Activated CD4-positive, alpha-beta memory T cell treated with anti-CD3 and anti-CD28 coated beads, Interleukin-2, amount 10 ng/mL, durations not matched to agents 7 days and 5 days (primary cell): Measurements from ENCODE around the gene KDM4B. TPM values are rescaled to one million over a fixed set of nuclear protein-coding genes. Genes with fewer than 3 reads are reported as not detected.

ENCODE experiments used
- CTCF ChIA-PET: fragments of 350-600 bp; sonication (Branson Sonifier 250); formaldehyde crosslinking; loops from one replicate; lab custom pipeline; 2021; ENCODE audit warnings: antibody characterized with exemption, inconsistent platforms; lab: Charles Lee
- POLR2A ChIA-PET: fragments of 350-600 bp; sonication (Branson Sonifier 250); formaldehyde crosslinking; loops from one replicate; lab custom pipeline; 2021; ENCODE audit warnings: antibody characterized with exemption; lab: Charles Lee
- DNase-seq: peaks from one replicate; pipeline ENCODE4 v3.0.0-alpha.2; 2020
- H3K27ac Mint-ChIP-seq: one replicate; pipeline ENCODE4 v1.8.0; 2021; ENCODE audit warnings: mild to moderate bottlenecking, mixed read lengths
- H3K27me3 Mint-ChIP-seq: one replicate; pipeline ENCODE4 v1.8.0; 2021; ENCODE audit warnings: mixed read lengths
- H3K36me3 Mint-ChIP-seq: one replicate; pipeline ENCODE4 v1.8.0; 2021; ENCODE audit warnings: low read depth, mixed read lengths
- H3K4me1 Mint-ChIP-seq: one replicate; pipeline ENCODE4 v1.8.0; 2021; ENCODE audit warnings: mixed read lengths
- H3K4me3 Mint-ChIP-seq: one replicate; pipeline ENCODE4 v1.8.0; 2021; ENCODE audit warnings: mild to moderate bottlenecking, mixed read lengths
- H3K9me3 Mint-ChIP-seq: one replicate; pipeline ENCODE4 v1.8.0; 2021; ENCODE audit warnings: mixed read lengths
- total RNA-seq, 2 experiments: library from RNA; stranded (reverse); gene quantifications; one replicate each; pipeline ENCODE4 v1.2.3, GENCODE V29; 2021

KDM4B gene
- total RNA-seq, 2 experiments from 2014 or later, result 46.3 to 50.9 TPM

DNA sequence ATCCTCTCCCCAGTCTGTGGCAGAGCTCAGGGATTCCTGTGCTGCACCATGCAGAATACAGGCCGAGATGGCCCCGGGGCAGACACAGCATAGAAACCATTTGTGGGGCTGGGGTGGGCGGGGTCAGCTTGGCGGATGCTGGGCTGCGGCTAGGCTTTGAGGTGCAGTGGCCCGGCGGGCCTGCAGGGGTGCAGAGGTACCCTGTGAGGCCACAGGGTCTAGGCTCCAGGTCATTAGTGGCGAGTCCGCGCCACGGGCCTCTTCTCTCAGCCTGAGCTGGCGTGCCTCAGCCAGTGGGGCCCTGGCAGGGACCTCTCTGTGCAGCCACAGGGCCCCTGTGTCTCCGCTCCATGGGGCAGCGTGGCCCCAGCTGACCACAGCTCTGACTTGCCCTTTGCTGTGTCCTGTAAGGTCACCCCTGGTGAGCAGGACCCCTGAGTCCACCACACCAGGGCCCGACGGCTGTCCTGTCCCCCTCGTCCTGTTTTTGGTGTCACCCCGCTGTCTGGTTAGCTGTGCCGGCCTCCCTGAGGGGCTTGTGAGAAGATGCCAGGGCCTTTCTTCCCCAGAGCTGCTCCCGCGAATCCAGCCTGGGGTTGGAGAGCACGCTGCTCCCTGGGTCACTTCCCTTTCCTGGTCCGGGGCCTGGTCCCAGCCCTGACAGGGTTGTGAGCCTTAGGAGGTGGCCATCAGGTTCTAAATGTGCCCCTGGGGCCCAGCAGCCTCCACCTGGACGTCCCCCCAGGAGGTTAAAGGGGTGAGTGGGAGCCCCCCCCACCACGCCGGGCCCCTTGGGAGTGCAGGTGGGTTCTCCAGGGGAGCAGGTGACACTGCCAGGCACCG lies 12.1 kb downstream of the KDM4B start:
- no peak for DNase-seq
- H3K27me3 Mint-ChIP-seq, result no peaks in the 10 kb centered on the region
- ChIA-PET CTCF (no interaction called here), POLR2A (interaction anchor here (1.0 kb wide), 1 partner anchor 11 kb away, joined by 3 read pairs; no protein-coding TSS in a partner anchor)
- no peak overlapping the region for H3K27ac Mint-ChIP-seq
- peaks cover 3% of the 10 kb centered on the region for H3K4me1 Mint-ChIP-seq
- H3K9me3 Mint-ChIP-seq, result no peaks in the 10 kb centered on the region
- no peak overlapping the region for H3K4me3 Mint-ChIP-seq
- H3K36me3 Mint-ChIP-seq, result peaks cover 10% of the 10 kb centered on the region

DNA sequence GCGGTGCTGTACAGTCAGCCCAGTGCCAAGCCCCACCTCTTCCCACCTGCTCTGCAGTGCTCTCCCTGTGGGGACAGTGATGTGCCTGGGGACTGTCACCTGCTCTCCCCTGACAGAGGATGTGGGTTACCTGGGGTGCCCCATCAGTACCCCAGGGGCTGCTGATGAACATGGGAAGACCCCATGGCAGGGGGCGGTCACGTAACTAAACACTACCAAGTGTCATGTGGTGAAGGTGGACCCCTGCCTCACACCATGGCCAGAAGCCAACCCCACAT lies 12.7 kb downstream of the KDM4B start:
- no peak overlapping the region for H3K4me3 Mint-ChIP-seq
- H3K27me3 Mint-ChIP-seq, result no peaks in the 10 kb centered on the region
- ChIA-PET CTCF (no interaction called here), POLR2A (no interaction called here)
- no peak overlapping the region for H3K27ac Mint-ChIP-seq
- DNase-seq, result no peak
- H3K4me1 Mint-ChIP-seq, result peaks cover 3% of the 10 kb centered on the region
- peaks cover 10% of the 10 kb centered on the region for H3K36me3 Mint-ChIP-seq
- H3K9me3 Mint-ChIP-seq, result no peaks in the 10 kb centered on the region

DNA sequence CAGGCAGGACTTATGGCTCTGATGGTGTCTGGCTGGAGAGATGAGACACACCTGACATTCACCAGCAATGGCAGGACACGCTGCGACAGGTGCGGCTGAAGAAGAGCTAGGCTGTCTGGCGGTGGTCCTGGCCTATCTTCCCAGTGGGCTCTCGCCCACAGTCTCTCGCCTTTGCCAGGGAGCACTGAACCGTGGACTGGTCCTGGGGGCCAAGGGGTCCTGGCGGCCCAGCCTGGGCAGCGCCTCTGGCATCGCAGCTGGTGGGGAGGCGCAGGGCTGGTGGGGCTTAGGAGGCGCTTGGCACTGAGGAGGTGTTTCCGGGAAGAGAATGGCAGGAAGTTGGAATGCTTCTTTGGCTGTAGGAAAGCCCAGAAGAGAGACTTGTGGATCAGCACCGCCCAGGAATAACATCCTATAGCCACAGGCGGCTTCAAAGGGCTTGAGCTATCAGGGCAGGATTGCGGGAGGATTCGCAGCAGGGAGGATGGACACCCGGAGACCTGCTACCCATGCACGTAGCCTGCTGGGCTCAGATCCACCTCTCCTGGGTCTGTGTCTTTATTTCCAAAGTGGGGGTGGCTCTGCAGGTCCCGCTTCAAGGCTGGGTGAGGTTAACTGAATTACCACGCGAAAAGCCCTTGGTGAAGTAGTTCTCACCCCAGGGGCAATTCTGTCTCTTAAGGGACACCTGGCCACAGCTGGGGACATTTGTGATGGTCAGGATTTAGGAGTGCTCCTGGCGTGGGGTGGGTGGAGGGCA lies 14.6 kb downstream of the KDM4B start:
- no peak for DNase-seq
- ChIA-PET CTCF (no interaction called here), POLR2A (no interaction called here)
- no peaks in the 10 kb centered on the region for H3K27me3 Mint-ChIP-seq
- H3K4me3 Mint-ChIP-seq, result no peak overlapping the region
- H3K4me1 Mint-ChIP-seq, result peaks cover 3% of the 10 kb centered on the region
- no peaks in the 10 kb centered on the region for H3K9me3 Mint-ChIP-seq
- H3K36me3 Mint-ChIP-seq, result no peaks in the 10 kb centered on the region
- no peak overlapping the region for H3K27ac Mint-ChIP-seq

DNA sequence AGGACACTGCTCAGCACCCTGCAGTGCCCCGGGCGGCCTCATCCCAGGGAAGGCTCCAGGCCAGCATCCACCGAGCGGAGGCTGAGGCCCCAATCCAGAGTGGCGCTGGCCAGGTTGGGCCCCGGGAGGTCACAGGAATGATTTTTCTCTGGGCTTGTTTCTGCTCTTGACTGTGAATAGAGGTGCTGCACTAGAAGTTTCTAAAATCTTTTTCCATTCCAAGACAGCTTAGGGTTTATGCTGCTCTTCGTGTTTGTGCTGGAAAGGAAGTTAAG lies 15.1 kb downstream of the KDM4B start:
- Mint-ChIP-seq H3K36me3 (no peaks in the 10 kb centered on the region), H3K9me3 (no peaks in the 10 kb centered on the region), H3K27ac (no peak overlapping the region), H3K4me3 (no peak overlapping the region), H3K4me1 (peaks cover 3% of the 10 kb centered on the region), H3K27me3 (no peaks in the 10 kb centered on the region)
- no peak for DNase-seq
- ChIA-PET CTCF (no interaction called here), POLR2A (no interaction called here)

DNA sequence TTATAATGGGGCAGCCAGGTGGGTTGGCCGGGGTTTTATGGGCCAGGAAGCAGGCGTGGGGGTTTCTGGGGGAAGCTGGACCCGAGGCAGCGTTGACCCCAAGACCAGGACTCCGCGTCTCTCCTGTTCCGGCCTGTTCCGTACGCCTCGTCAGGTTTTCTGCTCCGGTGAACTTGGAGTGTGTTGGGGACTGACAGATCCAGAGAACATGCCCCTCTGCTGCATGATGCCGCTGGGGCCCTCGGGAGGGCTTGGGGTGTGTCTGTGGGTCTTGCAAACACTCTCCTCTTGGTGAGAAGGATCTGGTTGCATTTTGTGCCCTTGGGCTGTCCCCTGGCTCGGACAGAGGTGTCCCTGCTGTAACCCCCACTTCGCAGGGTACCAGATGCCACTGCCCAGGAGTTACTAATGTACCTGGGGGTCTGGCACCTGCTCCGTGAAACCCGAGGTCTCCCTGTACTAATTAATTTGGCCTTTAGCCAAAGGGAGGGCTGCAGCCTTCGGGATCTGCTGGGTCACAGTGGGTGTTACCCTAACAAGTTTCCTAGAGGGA lies 15.6 kb downstream of the KDM4B start:
- Mint-ChIP-seq H3K4me1 (no peaks in the 10 kb centered on the region), H3K27me3 (no peaks in the 10 kb centered on the region), H3K27ac (no peak overlapping the region), H3K9me3 (no peaks in the 10 kb centered on the region), H3K36me3 (no peaks in the 10 kb centered on the region), H3K4me3 (no peak overlapping the region)
- ChIA-PET CTCF (no interaction called here), POLR2A (no interaction called here)
- no peak for DNase-seq

DNA sequence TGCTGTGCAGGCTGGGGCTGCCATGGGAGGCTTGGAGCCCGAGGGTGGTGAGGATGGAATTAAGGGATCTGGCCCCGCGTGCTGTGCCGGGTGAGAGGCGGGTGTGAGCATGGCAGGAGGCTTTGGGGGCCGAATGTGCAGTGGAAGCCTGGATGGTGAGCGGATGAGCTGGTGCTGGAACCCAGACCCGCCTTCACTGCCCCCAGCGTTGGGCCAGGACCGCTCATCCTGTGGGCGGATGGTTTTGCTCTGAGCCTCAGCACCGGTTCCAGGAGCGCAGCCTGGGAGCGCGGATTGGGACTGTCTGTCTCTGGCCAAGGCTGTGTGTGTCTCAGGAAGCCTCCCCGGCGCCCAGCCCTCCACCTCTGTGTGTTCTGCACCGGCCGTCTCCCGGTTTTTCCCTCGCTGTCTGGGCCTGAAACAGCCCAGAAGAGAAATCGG lies 16.7 kb downstream of the KDM4B start:
- H3K9me3 Mint-ChIP-seq, result no peaks in the 10 kb centered on the region
- H3K27me3 Mint-ChIP-seq, result no peaks in the 10 kb centered on the region
- no peaks in the 10 kb centered on the region for H3K4me1 Mint-ChIP-seq
- H3K27ac Mint-ChIP-seq, result no peak overlapping the region
- ChIA-PET CTCF (no interaction called here), POLR2A (no interaction called here)
- no peak overlapping the region for H3K4me3 Mint-ChIP-seq
- DNase-seq, result no peak
- H3K36me3 Mint-ChIP-seq, result no peaks in the 10 kb centered on the region

DNA sequence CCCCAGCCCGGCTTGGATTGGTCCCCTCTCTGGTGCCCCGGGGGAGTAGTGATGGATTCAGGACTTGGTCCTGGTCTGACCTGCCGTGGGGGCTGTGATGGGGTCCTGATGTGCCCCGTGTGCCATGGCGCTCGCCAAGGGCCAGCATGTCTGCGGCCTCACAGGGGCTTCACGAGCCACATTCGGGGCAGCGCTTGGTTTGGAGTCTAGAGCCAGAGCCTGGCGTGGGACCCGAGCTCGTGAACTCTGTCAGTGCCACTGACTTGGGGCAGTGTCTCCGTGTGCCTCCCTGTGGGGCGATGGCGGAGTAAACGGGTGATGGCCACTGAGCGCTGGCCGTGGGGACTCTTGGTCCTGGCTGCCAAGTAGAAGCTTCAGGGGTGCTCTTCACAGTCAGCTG lies 17.1 kb downstream of the KDM4B start:
- DNase-seq, result no peak
- H3K9me3 Mint-ChIP-seq, result no peaks in the 10 kb centered on the region
- no peaks in the 10 kb centered on the region for H3K36me3 Mint-ChIP-seq
- no peak overlapping the region for H3K27ac Mint-ChIP-seq
- H3K4me3 Mint-ChIP-seq, result no peak overlapping the region
- ChIA-PET POLR2A (no interaction called here), CTCF (no interaction called here)
- no peaks in the 10 kb centered on the region for H3K4me1 Mint-ChIP-seq
- no peaks in the 10 kb centered on the region for H3K27me3 Mint-ChIP-seq

DNA sequence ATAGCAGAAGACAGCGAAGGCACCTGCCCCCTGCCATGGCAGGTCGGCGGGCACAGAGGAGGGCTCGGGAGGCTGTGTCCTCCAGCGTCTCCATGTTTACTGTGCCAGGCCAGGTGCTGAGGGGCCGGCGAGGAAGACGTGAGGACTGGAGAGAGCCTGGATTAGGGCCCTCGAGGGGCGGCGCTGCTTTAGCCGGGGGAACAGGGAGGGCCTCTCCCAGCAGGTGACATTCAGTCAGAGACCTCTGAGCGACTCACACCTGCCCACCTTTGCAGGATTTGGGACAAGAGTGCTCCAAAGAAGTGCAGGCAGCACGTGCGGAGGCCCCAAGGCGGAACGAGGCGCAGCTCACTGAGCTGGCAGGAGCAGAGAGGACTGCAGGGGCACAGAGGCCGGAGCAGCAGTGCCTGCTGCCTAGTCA lies 17.6 kb downstream of the KDM4B start:
- H3K27me3 Mint-ChIP-seq, result no peaks in the 10 kb centered on the region
- no peak for DNase-seq
- peaks cover 2% of the 10 kb centered on the region for H3K36me3 Mint-ChIP-seq
- ChIA-PET CTCF (no interaction called here), POLR2A (no interaction called here)
- H3K4me1 Mint-ChIP-seq, result no peaks in the 10 kb centered on the region
- no peaks in the 10 kb centered on the region for H3K9me3 Mint-ChIP-seq
- H3K4me3 Mint-ChIP-seq, result no peak overlapping the region
- no peak overlapping the region for H3K27ac Mint-ChIP-seq

DNA sequence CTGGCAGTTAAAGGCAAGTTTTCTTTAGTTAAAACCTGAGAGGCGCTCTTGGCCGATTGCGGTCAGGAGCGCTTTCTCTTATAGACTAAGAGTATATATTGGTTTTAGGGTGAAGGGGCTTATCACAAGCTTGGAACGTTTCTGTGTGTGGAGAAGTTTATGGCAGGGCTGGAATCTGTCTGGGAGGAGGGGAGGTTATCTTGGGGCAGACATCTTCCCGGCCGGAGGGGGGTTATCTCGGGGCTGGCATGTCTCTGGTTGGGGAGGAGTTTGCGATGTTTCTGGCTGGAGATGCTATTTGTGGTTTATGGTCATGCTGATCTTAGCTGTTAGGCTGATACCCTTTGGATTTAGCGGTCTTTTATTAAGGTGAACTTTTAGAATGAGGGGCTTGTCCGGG lies 18.3 kb downstream of the KDM4B start:
- Mint-ChIP-seq H3K4me1 (no peaks in the 10 kb centered on the region), H3K27ac (no peak overlapping the region), H3K9me3 (no peaks in the 10 kb centered on the region), H3K4me3 (no peak overlapping the region), H3K36me3 (peaks cover 7% of the 10 kb centered on the region), H3K27me3 (no peaks in the 10 kb centered on the region)
- POLR2A ChIA-PET, result no interaction called here
- CTCF ChIA-PET, result no interaction called here
- no peak for DNase-seq

DNA sequence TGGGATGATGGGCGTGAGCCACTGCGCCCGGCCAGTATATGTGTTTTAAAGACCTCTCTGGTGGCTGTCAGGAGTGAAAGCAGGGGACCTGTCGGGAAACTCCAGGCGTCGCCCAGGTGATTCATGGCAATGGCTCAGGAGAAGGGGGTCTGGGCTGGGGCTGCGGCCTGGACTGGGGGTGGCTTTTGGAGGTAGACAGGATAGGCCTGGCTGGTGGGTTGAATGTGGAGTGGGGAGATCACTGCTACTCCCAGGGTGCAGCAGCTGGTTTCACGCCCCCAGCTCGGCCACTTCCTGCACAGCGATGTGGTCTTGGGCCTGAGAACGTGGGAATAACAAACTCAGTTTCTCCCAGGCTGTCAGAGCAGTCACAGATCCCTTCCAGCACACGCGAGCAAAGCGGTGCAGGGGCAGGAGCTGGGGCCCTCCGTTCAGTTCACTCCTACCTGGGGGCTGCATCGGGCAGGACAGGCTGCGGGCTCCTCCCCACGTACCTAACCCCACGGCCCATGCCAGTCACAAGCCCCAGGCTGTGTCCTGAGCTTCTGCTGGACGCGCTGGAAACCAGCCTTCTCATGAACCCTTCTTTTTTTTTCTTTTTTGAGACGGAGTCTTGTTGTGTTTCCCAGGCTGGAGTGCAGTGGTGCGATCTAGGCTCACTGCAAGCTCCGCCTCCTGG lies 18.9 kb downstream of the KDM4B start:
- Mint-ChIP-seq H3K9me3 (no peaks in the 10 kb centered on the region), H3K4me3 (no peak overlapping the region), H3K27me3 (no peaks in the 10 kb centered on the region), H3K27ac (no peak overlapping the region), H3K4me1 (no peaks in the 10 kb centered on the region), H3K36me3 (peaks cover 10% of the 10 kb centered on the region)
- ChIA-PET POLR2A (no interaction called here), CTCF (no interaction called here)
- DNase-seq, result no peak

DNA sequence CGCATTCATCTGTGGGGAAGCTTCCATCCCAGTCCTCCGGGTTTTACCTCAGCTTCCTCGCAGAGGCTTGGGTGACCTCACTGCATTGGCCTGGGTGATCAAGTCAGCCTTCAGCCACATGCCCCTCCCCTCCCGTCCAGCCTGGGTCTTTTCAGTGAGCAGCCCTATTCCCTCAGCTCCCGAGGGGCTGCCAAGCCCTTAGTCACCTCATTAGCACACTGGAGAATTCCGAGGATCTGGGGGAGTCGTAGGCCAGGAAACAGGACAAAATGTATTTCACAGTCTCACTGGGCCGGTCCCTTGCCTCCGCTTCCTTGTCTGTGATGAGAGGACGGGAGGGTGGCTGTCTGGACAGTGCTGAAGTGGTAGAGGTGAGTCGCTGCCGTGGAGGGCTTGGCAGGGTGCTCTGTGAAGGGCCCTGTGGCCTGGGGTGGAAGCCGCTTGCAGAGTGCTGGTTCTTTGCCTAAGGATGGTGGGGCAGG lies 19.9 kb downstream of the KDM4B start:
- Mint-ChIP-seq H3K36me3 (peaks cover 12% of the 10 kb centered on the region), H3K27ac (no peak overlapping the region), H3K4me1 (no peaks in the 10 kb centered on the region), H3K27me3 (no peaks in the 10 kb centered on the region), H3K4me3 (no peak overlapping the region), H3K9me3 (no peaks in the 10 kb centered on the region)
- DNase-seq, result no peak
- CTCF ChIA-PET, result no interaction called here
- POLR2A ChIA-PET, result no interaction called here

DNA sequence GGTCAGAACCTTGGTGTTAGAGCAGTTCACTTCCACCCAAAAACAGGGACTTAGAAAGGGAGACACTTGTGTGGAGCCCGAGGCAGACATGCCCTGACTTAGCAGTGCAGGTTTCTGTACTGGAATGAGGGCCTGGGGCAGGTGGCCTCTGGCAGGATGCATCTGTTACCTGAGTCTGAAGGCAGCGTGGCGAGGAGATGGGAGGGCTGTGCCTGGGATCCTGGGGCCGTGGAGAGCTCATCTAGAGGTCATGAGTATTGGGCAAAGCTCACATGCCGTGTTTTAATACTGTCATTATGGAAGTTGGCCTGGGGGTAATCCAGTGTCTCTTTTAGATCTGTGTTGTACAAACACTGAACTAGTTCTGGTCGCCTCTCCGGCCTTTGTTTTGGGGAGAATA lies 21.4 kb downstream of the KDM4B start:
- no peaks in the 10 kb centered on the region for H3K27me3 Mint-ChIP-seq
- no peak for DNase-seq
- no peaks in the 10 kb centered on the region for H3K9me3 Mint-ChIP-seq
- peaks cover 12% of the 10 kb centered on the region for H3K36me3 Mint-ChIP-seq
- no peak overlapping the region for H3K4me3 Mint-ChIP-seq
- no peak overlapping the region for H3K27ac Mint-ChIP-seq
- no peaks in the 10 kb centered on the region for H3K4me1 Mint-ChIP-seq
- POLR2A ChIA-PET, result no interaction called here
- CTCF ChIA-PET, result no interaction called here

DNA sequence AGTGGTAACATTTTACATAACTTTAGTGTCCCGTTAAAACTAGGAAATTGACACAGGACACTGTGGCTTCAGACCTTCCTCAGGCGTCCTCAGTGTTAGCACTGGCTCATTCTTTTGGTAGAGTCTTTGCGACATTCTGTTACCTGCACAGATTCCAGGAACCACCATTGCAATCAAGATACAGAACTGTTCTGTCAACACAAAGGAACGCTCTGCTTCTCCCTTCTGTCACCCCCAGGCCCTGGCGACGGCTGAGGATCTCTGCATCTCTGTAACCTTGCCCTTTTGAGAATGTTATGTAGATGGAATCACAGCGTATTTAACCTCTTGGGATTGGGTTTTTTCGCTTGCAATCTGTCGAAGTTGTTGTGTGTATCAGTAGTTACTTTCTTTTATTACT lies 22.6 kb downstream of the KDM4B start:
- Mint-ChIP-seq H3K4me1 (no peaks in the 10 kb centered on the region), H3K4me3 (no peak overlapping the region), H3K36me3 (peaks cover 12% of the 10 kb centered on the region), H3K27ac (no peak overlapping the region), H3K9me3 (no peaks in the 10 kb centered on the region), H3K27me3 (no peaks in the 10 kb centered on the region)
- ChIA-PET POLR2A (no interaction called here), CTCF (no interaction called here)
- DNase-seq, result no peak
